ENCODE measurements around the gene TBC1D9.

DNA sequence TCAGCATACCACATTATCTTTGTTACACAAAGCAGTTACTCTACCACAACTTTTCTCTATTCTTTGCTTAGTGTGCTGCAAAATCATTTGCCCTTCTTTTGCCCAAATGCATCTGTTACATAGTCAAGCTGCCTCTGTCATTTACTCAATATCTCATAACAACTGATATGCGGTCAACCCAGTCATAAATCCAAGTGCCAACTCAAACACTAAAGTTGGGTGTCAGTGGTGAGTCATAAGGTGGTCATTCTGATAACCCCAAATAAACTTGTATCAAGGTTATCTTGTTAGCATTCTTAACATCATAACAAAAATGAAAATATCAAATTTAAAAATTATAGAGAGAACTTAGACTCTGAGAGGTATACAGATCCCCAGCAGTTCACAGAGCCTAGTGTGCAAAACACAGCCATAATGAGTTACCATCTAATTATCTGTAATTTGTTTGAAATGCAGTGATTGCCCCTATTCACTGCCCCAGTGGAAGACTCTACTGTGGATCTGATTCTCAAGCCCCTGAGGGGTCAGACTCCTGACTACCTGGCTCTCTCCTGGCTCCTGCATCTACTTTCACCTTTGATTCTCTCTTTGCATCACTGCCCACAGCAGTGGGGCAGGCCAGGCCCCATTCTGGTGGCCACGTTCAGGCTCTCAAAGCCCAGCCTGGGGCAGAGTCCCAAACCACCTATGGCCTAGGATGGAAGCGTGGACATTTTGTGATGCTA lies 29.2 kb downstream of the TBC1D9 start:
- TF ChIP-seq EZH2 (optimal IDR thresholded peaks at IDR 0.05; ENCODE audit: low read depth, low read length) (no peak), EZH2phosphoT487 (IDR thresholded peaks at IDR 0.05; ENCODE audit: low read length) (no peak)
- TF ChIP-seq, protein P1, sequence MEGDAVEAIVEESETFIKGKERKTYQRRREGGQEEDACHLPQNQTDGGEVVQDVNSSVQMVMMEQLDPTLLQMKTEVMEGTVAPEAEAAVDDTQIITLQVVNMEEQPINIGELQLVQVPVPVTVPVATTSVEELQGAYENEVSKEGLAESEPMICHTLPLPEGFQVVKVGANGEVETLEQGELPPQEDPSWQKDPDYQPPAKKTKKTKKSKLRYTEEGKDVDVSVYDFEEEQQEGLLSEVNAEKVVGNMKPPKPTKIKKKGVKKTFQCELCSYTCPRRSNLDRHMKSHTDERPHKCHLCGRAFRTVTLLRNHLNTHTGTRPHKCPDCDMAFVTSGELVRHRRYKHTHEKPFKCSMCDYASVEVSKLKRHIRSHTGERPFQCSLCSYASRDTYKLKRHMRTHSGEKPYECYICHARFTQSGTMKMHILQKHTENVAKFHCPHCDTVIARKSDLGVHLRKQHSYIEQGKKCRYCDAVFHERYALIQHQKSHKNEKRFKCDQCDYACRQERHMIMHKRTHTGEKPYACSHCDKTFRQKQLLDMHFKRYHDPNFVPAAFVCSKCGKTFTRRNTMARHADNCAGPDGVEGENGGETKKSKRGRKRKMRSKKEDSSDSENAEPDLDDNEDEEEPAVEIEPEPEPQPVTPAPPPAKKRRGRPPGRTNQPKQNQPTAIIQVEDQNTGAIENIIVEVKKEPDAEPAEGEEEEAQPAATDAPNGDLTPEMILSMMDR (IDR thresholded peaks at IDR 0.05; ENCODE audit: low read length) = no peak

Data from MM.1S (cell line).